ENCODE results near the gene HHAT.
A peak's percentile ranks its signal among the peaks of the same experiment; 100 is the strongest.

The HHAT gene

DNA sequence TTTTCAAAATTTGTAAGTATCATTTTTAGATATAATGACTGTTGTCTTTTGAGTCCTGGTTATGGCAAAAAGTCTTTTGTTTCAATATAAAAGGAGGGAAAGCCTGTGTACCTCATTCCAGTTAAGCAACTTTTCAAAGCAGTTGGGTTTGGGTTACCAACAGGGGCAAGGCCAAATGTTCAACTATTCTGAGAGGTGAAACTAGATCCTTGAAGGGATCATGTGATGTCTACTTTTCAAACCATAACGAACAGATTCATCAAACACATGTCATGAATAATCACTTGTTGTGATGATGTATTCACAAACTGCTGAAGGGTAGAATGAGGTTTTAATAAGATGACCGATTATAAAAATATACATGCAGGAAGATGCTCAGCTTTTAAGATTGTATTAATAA is 171.3 kb downstream of the HHAT start:
- no peak for DNase-seq

GRCh38 chr1:210500831-210501230 is 172.1 kb downstream of the HHAT start:
- no peak for DNase-seq

GRCh38 chr1:210504286-210504685 is 175.6 kb downstream of the HHAT start:
- DNase-seq, result no peak

DNA sequence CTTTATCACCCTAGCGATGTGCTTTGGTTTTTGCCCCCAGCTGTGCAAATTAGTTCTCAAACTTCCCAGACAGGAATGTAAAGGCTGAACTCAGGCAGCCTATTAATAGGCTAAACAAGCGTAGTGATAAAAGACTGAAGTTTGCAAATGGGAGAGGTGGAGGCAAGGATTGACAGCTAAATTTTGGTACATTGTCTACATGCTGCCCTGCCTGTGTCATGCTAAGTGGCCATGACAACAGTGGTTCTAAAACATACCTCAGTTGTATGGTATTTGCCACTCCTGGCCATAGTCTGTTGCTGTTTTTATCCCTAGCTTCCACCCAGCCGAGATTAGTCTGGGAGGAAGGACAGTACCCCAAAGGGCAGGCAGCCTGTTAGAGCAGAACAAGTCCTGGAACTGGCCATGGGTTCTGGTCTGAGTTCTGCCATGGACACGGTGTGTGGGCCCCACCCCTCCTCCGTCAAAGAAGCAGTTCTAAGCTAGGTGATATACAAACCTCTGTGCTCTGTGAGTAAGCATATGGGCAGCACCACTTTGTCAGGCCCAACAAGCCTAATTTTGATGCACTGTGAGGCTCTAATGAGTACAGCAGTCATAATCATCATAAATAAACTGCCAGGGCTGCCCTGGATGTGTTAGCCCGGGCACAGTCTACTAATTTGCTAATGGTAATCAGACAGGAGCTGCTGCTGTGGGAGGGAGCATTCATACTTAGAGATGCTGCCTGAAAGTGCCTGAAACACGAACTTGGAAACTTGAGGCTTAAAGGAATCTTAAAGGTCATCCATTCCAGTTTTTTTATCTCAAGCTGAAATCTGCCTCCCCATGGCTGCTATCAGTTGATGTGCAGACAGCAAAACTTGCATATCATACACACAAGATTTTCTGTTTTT is 177.1 kb downstream of the HHAT start:
- DNase-seq, result no peak

DNA sequence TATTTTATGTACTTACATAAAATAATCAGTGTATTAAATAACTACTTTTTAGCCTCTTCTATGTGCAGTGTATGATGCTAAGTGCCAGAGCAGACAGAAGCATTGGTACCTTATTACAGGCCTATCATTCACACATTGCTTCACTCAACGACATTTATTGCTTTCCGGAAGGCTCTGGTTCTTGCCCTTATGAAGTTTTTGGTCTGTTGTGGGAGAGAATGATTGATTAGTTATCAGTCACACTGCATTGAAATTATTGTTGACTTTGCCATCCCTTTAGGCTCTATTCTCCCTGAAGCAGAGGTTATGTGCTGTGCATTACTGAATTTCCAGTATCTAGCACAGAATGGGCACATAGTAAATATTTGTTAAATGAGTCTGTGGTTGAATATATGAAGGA is 178.0 kb downstream of the HHAT start:
- DNase-seq, result no peak

- no peak for DNase-seq
These were observed 187.5 kb downstream of the HHAT start for GRCh38 chr1:210516092-210516656.

DNA sequence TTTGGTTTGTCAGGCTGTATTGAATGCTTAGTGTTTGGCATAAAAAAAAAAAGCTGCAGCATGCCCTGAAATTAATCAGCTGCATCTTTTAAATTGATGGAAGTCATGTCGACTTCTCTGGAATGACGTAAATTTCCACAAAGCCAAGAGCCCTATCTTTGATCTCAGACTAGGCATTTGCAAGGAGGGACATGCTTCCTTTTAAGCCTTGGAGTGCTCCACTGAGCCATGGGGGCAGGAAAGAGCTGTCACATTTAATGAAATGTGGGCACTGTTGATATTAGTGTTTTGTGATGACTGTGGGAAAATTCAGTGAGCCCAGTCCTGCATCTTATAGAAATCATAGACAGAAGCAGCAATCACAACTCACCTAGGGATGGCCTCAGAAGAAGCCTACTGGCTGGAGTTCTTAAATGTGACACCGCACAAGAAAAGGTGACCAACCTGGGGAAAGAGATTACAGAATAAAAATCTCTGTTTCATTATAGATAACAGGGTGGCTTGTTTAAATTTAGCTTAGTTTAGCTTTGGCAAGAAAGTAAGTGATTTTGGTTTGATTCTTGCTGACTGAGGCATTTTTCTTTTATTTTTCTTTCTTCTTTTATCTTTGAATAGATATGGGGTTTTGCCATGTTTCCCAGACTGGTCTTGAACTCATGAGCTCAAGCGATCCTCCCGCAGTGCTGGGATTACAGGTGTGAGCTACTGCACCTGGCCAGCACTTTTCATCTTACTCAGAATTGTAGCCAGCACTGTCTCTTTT is 188.2 kb downstream of the HHAT start:
- DNase-seq, result no peak

- no peak for DNase-seq
These were observed 195.1 kb downstream of the HHAT start for GRCh38 chr1:210523830-210524229.

- DNase-seq, result no peak
These were observed 197.2 kb downstream of the HHAT start for GRCh38 chr1:210525716-210526454.

DNA sequence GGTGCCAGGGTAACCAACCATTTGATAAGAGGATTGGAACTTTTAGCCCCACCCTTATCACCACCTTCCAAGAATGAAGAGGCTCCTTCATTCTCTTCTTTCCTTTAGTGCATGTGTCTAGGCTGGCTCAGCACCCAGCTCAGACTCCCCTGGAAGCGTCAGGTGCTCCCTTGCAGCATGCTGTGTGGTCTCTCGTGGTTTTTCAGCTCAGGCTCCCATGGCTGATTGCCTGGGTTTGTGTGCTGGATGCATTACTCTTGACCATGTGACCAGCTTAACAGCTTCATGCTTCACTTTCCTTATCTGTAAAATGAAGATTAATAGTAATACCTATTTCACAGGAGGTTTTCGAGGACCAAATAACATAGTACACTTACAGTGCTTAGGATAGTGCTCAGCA is 198.4 kb downstream of the HHAT start:
- no peak for DNase-seq

GRCh38 chr1:210531475-210532222 is 202.9 kb downstream of the HHAT start:
- no peak for DNase-seq

- no peak for DNase-seq
These were observed 203.5 kb downstream of the HHAT start for GRCh38 chr1:210532223-210532598.

- no peak for DNase-seq
These were observed 207.1 kb downstream of the HHAT start for GRCh38 chr1:210535761-210536160.

- peak; percentile 73 for DNase-seq
These were observed 207.7 kb downstream of the HHAT start for GRCh38 chr1:210536254-210536961.

GRCh38 chr1:210540288-210540687 is 211.6 kb downstream of the HHAT start:
- no peak for DNase-seq

GRCh38 chr1:210541680-210542358 is 213.1 kb downstream of the HHAT start:
- peak; percentile 34 for DNase-seq

DNA sequence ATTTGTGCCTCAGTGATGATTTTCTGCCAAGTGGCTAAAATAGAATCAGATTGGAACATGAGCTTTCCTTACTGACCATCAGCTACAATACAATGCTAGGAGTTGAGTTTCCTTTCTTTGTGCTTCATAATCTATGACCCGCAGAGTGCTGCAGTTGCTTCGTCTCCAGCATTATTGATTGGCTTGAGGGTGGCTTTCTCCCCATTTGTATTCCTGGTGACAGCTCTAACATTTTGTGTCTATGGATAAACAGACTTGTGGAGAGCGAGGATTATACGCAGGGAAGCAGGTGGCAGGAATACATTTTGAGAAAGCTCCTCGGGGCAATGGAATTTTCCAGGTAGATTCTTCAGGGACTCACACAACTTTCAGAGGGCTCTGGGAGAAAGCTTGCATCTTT is 223.2 kb downstream of the HHAT start:
- no peak for DNase-seq

GRCh38 chr1:210553711-210554110 is 225.0 kb downstream of the HHAT start:
- no peak for DNase-seq

- no peak for DNase-seq
These were observed 225.7 kb downstream of the HHAT start for GRCh38 chr1:210554382-210554781.

GRCh38 chr1:210556475-210556874 is 227.8 kb downstream of the HHAT start:
- no peak for DNase-seq

GRCh38 chr1:210557426-210558077 is 228.8 kb downstream of the HHAT start:
- DNase-seq, result no peak
